ENCODE data around the gene EHMT2.
"Not testable (repeated sequence)": the region's sequence is repeated elsewhere in the genome, so short reads cannot be mapped to it uniquely, and the experiment has no call there.

Gene EHMT2

DNA sequence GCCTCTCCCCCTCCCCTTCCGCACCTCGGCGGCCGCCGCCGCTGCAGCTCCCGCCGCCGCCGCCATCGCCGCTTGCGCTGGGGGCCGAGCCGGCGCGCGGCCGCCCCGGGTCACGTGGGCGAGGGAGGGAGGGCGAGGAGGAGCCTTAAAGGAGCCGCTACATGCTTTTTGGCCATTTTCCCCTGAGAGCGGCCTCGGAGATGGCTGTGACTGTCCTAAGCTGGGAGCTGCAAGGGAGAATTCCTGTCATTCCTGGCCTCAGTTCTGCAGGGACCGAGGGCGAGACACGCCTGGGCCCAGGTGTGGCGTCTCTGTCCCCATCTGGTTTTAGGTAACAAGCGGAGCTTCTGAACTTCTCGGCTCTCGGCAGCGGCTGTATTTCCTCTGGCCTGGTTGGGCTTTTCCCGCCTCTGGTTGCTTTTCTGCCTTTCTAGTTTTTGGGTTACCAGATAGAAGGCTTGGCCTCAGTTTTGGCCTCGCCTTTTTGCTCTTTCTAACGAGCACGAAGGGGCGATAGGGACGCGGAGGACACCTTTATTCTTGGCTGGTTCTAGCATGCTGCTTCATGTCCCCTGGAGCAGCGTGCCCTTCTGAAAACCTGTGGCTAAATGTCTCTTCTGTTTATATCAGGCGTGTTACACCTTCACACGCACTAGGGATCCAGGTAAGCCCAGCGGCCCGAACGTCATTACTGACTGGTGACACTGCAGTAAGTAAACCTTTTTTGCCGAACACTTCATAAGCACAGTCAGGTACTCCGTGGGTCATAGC is at the start of gene EHMT2:
EHMT2 (minus strand) TSS at position 87 of the 771 bp plus-strand sequence; CDS start at position 66, 21 bp downstream.
- DNase-seq, result peak; percentile 5

DNA sequence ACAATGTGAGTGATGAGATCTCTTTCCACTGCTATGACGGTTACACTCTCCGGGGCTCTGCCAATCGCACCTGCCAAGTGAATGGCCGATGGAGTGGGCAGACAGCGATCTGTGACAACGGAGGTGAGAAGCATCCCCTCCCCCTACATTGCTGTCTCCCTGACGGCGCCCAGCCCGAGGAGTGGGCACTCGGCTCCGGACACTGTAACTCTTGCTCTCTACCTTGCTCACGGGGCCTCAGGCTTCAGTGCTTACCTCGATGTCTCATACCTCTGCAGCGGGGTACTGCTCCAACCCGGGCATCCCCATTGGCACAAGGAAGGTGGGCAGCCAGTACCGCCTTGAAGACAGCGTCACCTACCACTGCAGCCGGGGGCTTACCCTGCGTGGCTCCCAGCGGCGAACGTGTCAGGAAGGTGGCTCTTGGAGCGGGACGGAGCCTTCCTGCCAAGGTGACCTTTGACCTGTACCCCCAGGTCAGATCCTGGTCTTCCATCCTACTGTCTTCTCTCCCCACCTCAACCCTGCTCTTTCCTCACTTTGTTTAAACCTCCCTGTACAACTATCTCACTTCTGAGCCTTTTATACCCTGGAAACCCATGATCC is 49.7 kb upstream of the EHMT2 start:
- DNase-seq, result no peak

DNA sequence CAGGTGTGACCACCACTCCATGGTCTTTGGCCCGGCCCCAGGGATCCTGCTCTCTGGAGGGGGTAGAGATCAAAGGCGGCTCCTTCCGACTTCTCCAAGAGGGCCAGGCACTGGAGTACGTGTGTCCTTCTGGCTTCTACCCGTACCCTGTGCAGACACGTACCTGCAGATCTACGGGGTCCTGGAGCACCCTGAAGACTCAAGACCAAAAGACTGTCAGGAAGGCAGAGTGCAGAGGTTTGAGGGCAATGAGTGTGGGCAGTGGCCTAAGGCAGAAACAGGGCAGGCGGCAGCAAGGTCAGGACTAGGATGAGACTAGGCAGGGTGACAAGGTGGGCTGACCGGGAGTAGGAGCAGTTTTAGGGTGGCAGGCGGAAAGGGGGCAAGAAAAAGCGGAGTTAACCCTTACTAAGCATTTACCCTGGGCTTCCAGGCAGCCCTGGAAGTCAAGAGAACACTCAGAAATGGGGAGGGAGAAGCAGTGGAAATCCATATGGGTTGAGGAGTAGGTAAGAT is 48.9 kb upstream of the EHMT2 start:
- no peak for DNase-seq

DNA sequence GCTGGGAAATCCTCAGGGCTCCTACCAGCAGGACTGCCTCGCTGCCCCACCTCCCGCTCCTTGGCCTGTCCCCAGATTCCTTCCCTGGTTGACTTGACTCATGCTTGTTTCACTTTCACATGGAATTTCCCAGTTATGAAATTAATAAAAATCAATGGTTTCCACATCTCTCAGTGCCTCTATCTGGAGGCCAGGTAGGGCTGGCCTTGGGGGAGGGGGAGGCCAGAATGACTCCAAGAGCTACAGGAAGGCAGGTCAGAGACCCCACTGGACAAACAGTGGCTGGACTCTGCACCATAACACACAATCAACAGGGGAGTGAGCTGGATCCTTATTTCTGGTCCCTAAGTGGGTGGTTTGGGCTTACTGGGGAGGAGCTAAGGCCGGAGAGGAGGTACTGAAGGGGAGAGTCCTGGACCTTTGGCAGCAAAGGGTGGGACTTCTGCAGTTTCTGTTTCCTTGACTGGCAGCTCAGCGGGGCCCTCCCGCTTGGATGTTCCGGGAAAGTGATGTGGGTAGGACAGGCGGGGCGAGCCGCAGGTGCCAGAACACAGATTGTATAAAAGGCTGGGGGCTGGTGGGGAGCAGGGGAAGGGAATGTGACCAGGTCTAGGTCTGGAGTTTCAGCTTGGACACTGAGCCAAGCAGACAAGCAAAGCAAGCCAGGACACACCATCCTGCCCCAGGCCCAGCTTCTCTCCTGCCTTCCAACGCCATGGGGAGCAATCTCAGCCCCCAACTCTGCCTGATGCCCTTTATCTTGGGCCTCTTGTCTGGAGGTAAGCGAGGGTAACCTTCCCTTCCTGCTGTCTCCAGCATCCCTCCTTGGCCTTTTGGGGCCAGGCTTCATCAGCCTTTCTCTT is 48.2 kb upstream of the EHMT2 start, which contains the start of gene CFB:
CFB (plus strand) TSS at position 589 of the 863 bp plus-strand sequence; CDS start at position 716, 127 bp downstream.
- DNase-seq, result no peak

DNA sequence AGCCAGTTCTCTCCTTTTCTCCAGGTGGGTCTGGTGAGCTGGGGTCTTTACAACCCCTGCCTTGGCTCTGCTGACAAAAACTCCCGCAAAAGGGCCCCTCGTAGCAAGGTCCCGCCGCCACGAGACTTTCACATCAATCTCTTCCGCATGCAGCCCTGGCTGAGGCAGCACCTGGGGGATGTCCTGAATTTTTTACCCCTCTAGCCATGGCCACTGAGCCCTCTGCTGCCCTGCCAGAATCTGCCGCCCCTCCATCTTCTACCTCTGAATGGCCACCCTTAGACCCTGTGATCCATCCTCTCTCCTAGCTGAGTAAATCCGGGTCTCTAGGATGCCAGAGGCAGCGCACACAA is 47.6 kb upstream of the EHMT2 start:
- DNase-seq, result no peak

DNA sequence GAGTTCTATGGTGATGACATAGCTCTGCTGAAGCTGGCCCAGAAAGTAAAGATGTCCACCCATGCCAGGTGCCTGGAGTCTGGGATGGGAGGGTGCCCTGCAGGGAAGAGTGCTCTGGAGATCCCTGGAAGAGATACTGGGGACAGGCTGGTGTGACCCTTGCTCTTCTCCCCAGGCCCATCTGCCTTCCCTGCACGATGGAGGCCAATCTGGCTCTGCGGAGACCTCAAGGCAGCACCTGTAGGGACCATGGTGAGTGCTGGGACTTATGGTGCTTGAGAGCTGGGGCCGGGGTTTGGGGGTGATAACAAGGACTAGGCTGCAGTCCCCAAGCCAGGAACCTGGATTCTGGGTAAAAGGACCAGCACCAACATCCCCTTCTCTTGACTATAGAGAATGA is 46.2 kb upstream of the EHMT2 start:
- DNase-seq, result no peak

DNA sequence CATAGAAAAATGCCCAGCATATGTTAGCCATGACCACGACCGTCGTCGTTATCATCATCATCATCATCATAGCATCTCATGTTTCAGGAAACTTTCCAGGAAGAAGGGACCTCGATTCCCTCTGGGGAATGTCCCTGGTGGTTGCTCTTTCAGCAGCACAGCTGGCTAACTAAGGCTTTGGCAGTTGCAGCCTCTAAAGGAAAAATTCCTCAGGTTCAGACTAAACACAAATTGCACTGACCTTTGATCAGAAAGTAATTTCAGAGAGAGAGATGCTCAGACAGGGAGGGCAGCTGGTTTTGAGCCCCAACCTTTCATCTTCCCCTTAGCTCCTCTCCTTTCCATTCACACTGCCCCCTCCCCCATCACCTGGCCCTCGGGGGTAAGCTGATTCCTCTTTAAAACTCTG is 42.8 kb upstream of the EHMT2 start:
- DNase-seq, result no peak

DNA sequence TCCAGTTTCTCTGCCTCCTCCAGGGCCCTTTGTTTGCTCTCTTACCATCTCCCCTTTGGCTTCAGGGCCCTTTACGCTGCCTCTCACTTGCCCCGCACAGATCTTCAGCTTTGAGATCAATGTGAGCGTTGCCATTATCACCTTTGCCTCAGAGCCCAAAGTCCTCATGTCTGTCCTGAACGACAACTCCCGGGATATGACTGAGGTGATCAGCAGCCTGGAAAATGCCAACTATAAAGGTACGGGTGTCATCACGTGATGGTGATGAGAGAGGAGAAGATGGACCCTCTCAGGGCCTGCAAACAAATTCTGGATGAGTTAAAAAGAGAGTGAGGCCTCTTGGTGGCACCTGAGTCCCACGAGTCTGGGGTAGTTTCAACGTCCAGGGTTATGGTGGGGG is 38.3 kb upstream of the EHMT2 start:
- DNase-seq, result no peak

DNA sequence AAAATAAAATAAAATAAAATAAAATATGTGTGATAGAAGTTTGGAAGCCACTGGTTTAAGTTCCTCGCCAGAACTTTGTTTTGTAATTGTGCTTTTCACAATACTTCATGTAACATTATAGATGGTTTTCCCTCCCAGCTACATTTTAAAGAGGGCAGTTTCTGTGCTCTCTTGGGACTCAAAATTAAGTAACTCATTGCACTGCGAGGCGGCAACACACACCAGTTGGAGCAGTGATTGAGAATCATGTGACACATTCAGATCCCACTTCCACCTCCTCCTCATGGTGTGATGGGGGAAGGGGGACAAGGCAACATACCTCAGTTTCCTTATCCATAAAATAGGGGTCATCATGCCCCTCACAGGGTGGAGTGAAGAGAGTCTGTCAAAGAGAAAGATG is 37.5 kb upstream of the EHMT2 start:
- no peak for DNase-seq

DNA sequence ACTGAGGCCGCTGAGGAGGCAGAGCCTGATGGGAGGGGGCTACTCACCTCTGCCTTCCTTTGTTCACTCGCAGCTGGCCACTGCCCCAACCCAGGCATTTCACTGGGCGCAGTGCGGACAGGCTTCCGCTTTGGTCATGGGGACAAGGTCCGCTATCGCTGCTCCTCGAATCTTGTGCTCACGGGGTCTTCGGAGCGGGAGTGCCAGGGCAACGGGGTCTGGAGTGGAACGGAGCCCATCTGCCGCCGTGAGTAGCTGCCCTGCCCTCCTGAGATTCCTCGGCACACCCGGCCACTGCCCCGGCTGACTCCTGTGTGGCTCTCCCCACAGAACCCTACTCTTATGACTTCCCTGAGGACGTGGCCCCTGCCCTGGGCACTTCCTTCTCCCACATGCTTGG is 36.0 kb upstream of the EHMT2 start:
- DNase-seq, result no peak

DNA sequence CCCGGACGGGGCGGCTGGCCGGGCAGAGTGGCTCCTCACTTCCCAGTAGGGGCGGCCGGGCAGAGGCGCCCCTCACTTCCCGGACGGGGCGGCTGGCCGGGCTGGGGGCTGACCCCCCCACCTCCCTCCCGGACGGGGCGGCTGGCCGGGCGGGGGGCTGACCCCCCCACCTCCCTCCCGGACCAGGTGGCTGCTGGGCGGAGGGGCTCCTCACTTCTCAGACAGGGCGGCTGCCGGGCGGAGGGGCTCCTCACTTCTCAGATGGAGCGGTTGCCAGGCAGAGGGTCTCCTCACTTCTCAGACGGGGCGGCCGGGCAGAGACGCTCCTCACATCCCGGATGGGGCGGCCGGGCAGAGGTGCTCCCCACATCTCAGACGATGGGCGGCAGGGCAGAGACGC is 34.6 kb upstream of the EHMT2 start:
- DNase-seq, result not testable (repeated sequence)

DNA sequence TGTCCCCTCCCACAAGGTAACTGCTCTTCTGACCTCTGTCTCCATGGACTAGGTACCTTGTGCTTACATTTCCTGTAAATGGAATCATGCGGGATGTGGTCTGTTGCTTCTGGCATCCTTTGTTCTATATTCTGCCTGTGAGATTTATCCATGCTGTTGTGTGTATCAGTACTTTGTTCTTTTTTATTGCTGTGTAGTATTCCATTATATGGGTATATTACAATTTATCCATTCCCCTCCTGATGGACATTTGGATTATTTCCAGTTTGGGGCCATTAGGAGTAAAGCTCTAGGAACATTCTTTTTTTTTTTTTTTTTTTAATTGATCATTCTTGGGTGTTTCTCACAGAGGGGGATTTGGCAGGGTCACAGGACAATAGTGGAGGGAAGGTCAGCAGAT is 33.5 kb upstream of the EHMT2 start:
- DNase-seq, result no peak

DNA sequence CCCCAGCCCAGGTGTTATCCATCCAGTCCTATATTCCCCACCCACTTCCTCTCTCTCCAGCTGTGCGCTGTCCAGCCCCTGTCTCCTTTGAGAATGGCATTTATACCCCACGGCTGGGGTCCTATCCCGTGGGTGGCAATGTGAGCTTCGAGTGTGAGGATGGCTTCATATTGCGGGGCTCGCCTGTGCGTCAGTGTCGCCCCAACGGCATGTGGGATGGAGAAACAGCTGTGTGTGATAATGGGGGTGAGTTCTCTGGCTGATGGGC is 31.1 kb upstream of the EHMT2 start:
- DNase-seq, result no peak

DNA sequence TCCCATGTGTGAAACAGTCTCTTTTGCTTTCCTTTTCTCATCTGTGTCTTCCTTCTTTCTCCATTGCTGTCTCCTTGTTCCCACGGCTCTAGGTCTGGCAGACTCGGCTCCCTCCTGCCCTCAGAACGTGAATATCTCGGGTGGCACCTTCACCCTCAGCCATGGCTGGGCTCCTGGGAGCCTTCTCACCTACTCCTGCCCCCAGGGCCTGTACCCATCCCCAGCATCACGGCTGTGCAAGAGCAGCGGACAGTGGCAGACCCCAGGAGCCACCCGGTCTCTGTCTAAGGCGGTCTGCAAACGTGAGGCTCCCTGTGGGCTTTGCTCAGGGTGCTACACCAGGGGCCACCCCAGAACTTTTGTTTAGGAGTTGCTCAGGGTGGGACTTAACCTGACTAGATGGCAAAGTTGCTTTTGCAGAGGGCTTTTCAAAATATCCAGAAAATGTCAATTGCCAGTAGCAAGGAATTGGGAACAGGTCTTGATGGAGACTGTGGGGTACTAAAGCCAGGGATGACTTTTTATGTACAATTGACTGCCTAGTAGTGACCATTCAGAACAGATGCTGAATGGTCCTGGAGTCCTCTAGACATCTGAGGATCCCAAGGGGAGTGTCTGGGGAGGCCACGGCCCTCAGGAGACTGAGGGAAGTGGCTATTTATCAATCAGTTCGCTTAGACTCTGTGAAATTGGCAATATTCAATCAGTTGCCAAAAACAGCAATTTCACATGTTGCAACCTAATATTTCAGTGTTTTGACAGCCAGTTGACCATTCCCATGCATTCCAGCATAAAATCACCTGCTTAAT is 30.6 kb upstream of the EHMT2 start:
- no peak for DNase-seq

DNA sequence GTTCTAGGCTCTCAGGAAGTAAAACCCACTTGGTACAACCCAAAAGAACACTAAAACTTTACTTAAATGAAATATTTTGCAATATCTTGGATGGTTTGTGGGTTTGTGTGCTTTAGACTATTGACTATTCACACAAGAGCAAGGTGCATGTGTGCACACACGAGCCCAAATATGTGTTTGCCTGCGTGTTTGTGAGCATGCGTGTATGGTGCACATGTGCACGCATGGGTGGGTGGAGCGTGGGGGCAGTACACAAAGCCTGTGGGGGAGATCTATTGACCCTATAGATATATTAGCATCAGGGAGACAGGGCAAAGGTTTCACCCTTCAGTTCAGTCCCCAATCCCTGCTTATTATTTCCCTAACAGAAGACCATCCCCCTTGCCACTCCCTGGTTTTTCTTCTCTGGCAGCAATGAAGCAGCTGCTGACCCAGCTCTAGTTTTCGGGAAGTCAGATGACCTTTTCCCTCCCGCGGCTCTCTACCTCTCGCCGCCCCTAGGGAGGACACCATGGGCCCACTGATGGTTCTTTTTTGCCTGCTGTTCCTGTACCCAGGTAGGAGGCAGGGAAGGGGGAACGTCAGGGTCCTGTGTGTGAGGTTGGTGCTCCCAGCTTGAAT is 29.9 kb upstream of the EHMT2 start, which contains the start of gene C2:
C2 (plus strand) TSS at position 476 of the 621 bp plus-strand sequence; CDS start at position 512, 36 bp downstream.
- DNase-seq, result no peak

DNA sequence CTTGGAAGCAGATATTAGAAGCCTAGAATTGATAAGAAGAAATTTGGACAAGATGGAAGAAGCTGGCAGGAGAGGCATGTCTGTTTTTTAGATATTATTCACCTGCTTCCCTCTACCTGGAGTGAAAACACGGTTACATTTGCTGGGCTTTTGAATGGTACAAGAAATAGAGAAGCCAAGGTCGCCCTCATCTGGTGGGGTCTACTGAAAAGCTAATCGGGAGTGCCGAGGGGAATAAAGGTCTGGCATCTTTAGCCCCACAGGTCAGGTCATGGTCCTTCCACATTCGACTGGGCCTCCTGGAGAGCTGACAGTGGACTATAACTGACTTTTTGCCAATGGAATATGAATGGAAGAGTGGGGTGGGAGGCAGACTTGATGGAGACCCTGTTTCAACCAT is 25.4 kb upstream of the EHMT2 start:
- DNase-seq, result no peak

DNA sequence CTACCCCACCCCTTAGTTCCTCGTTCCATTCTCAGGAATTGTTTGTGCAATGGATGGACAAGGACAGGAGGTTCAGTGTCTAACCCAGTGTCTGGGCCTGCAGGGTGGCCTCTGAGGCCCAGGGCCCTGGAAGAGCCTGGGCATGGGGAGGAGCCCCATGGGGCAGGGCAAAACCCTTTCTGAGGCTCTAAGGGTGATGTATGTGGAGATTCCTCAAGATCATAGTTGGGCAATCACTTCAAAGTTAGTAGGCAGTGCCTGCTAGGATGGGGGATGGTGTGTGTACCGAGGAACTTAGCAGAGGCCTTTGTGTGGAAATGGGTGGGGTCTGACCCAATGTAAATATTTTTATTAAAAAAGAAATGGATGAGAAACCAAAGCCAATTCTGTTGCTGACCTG is 23.3 kb upstream of the EHMT2 start:
- DNase-seq, result no peak

DNA sequence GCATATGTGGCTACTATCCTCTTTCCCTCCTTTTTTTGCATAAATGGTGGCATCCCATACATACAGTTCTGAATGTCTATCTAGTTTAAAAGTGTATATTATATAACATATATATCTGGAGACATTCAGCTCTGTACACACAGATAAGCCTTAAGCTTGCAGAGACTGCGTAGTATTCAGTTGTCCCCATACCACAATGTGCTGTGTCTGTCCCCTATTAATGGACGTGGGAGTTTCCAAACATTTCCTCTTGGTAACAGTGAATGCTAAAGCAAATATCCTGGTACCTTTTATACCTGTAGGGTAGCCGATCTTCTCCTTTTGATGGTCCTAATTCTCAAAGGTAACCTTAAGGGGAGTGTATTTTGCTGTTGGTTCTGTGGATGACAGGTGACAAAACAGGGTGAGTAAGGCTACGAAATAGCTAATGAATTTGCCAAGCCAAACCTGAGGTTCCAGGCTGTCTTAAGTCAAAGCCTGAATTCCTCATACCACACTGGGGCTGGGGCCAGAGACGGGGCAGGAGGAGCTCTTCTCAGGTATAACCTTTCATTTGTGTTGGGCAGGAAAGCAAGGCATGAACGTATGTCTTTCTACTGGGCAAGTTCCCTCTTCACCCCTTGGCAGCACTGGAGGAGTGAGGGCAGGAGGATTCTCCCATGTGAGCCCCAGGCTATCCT is 22.3 kb upstream of the EHMT2 start:
- no peak for DNase-seq

DNA sequence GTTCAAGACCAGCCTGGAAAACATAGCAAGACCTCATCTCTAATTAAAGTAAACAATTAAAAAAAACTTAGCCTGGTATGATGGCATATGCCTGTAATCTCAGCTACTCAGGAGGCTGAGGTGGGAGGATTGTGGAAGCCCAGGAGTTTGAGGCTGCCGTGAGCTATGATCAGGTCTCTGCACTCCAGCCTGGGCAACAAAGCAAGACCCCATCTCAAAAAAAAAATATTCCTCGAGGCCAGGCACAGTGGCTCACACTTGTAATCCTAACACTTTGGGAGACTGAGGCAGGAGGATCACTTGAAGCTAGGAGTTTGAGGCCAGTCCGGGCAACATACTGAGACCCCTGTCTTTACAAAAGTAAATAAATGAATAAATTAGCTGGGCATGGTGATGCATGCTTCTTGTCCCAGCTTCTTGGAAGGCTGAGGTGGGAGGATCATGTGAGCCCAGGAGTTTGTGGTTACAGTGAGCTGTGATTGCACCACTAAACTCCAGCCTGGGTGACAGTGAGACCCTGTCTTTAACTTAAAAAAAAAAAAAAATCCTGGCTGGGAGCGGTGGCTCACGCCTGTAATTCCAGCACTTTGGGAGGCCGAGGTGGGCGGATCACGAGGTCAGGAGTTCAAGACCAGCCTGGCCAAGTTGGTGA is 20.7 kb upstream of the EHMT2 start:
- DNase-seq, result no peak

DNA sequence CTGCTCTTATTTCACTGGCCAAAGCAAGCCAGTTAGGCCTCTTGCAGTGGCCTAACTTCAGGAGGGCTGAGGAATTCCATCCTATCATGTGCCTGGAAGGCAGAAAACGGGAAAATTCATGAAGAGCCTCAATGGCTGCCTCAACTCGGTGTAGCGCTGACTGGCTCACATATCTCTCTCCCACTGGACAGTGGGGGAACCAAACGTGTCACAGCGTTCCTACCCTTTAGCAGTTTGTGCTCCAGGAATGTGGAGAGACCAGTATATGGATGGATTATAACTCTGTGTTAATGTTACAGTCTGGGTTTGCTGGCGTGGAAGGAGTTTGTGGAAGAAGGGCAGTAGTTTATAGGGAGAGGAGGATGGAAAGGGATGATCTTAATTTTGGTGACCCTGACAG is 18.3 kb upstream of the EHMT2 start:
- DNase-seq, result no peak

DNA sequence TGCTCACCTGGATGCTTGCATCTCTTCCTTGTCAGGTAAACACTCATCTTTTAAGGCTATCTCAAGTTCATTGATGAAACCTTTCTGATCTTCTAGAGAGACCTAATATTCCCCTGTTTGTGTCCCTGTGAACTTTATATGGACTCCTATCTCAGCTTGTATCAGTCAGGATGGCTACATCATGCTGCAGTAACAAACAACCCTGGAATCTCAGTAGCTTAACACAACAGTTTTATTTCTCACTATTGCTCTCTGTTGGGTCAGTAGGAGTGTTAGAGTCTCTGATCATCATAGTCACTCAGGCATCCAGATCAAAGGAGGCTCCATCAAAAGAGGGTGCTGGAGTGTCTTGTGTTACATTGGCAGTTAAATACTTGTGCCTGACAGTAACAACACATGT is 17.9 kb upstream of the EHMT2 start:
- no peak for DNase-seq

Measured in NCI-H1417 treated with DMSO at 0.1 percent for 48 hours (cell line).